Tibial artery (tissue), 4 donors: ENCODE measurements around the gene PSMG1.
"Not testable (repeated sequence)": the region's sequence is repeated elsewhere in the genome, so short reads cannot be mapped to it uniquely, and the experiment has no call there.

Experiments used
- DNase-seq, 2 donors: peaks; one replicate each; pipeline ENCODE4 v3.0.0-alpha.2; 2019
- H3K27ac ChIP-seq, 2 donors: fragments of 200-600 bp; sonication (generic) in 1 of 2; 1 replicate in 1 of 2; 2 replicates in 1 of 2; pipeline ENCODE4 v1.5.1; 2018 to 2019; ENCODE audit warnings: mild to moderate bottlenecking in 1 of 2
- H3K27me3 ChIP-seq, 2 donors: fragments of 200-600 bp; sonication (generic) in 1 of 2; one replicate each; pipeline versions ENCODE4 v1.5.1 to v1.6.0; 2016 to 2019
- H3K36me3 ChIP-seq, 3 donors: fragments of 200-600 bp; sonication (generic) in 2 of 3; one replicate each; pipeline ENCODE4 v1.5.1; 2016 to 2019; ENCODE audit warnings: mild to moderate bottlenecking in 2 of 3
- H3K4me1 ChIP-seq, 4 donors: fragments of 200-600 bp; sonication (generic) in 2 of 4; 1 replicate in 3 of 4; 2 replicates in 1 of 4; pipeline ENCODE4 v1.5.1; 2016 to 2019
- H3K4me3 ChIP-seq, 2 donors: fragments of 200-600 bp; sonication (generic) in 1 of 2; 1 replicate in 1 of 2; 2 replicates in 1 of 2; pipeline ENCODE4 v1.5.1; 2018 to 2019; ENCODE audit warnings: mild to moderate bottlenecking in 2 of 2
- H3K9me3 ChIP-seq, 3 donors: fragments of 200-600 bp; sonication (generic) in 1 of 3; one replicate each; pipeline ENCODE4 v1.5.1; 2016 to 2019
- CTCF ChIP-seq, 2 experiments: fragments of 200-600 bp in 1 of 2; fragments of 450-650 bp in 1 of 2; IDR thresholded peaks; one replicate each; pipeline ENCODE4 v1.5.1; 2017 to 2019; ENCODE audit warnings: antibody characterized with exemption in 2 of 2, mild to moderate bottlenecking in 1 of 2, moderate library complexity in 1 of 2
- intact Hi-C: fragments of 100-400 bp; cut with DNase I; formaldehyde crosslinking; loops from one replicate; pipeline ENCODE4 v1.15.0; 2023; ENCODE audit warnings: low total_unique reads

PSMG1 gene

GRCh38 chr21:39161064-39161463 lies 22.2 kb downstream of the PSMG1 start:
- no peak overlapping the region for H3K27ac ChIP-seq

GRCh38 chr21:39159342-39160063 lies 23.7 kb downstream of the PSMG1 start:
- DNase-seq = no peak
- Histone ChIP-seq H3K4me3 (no peak overlapping the region), H3K27me3 (no peaks in the 10 kb centered on the region), H3K4me1 (peaks cover 0 to 28% (median 11%) of the 10 kb centered on the region in 4 donors), H3K36me3 (no peaks in the 10 kb centered on the region), H3K9me3 (peaks cover 3 to 6% (median 6%) of the 10 kb centered on the region in 3 donors), H3K27ac (no peak overlapping the region)
- TF ChIP-seq CTCF (IDR thresholded peaks at IDR 0.05) = no peak
- intact Hi-C loops = no loop called here

More at GRCh38 chr21:39161064-39161463, 22.2 kb downstream of the PSMG1 start:
- H3K27me3 ChIP-seq = no peaks in the 10 kb centered on the region
- intact Hi-C loops = no loop called here
- no peak overlapping the region for H3K4me3 ChIP-seq
- no peak for TF ChIP-seq CTCF (IDR thresholded peaks at IDR 0.05)
- DNase-seq = no peak
- H3K36me3 ChIP-seq = no peaks in the 10 kb centered on the region
- peaks cover 3 to 14% (median 11%) of the 10 kb centered on the region in 3 donors for H3K9me3 ChIP-seq
- peaks cover 0 to 17% (median 2%) of the 10 kb centered on the region in 4 donors for H3K4me1 ChIP-seq

- H3K27me3 ChIP-seq, DNase-seq, intact Hi-C loops, H3K36me3 ChIP-seq, H3K9me3 ChIP-seq, H3K4me3 ChIP-seq, H3K27ac ChIP-seq: not testable (repeated sequence)
- H3K4me1 ChIP-seq = peaks cover 0 to 28% (median 11%) of the 10 kb centered on the region in 4 donors
Measured at GRCh38 chr21:39157241-39157640, 26.0 kb downstream of the PSMG1 start.

- intact Hi-C loops = no loop called here
- H3K9me3 ChIP-seq = no peaks in the 10 kb centered on the region
- H3K27me3 ChIP-seq = no peaks in the 10 kb centered on the region
- no peaks in the 10 kb centered on the region for H3K36me3 ChIP-seq
- DNase-seq = no peak
- no peak overlapping the region for H3K4me3 ChIP-seq
- TF ChIP-seq CTCF (IDR thresholded peaks at IDR 0.05) = no peak
- H3K4me1 ChIP-seq = peaks cover 0 to 28% (median 11%) of the 10 kb centered on the region in 4 donors
- H3K27ac ChIP-seq = peak overlapping the region; percentile 41 to 65
Measured at GRCh38 chr21:39156024-39156423, 27.2 kb downstream of the PSMG1 start.

- no peaks in the 10 kb centered on the region for H3K36me3 ChIP-seq
- no peak overlapping the region for H3K4me3 ChIP-seq
- no peak for DNase-seq
- no peaks in the 10 kb centered on the region for H3K27me3 ChIP-seq
- peak overlapping the region; percentile 41 to 65 for H3K27ac ChIP-seq
- H3K4me1 ChIP-seq = peaks cover 0 to 28% (median 11%) of the 10 kb centered on the region in 4 donors
- TF ChIP-seq CTCF (IDR thresholded peaks at IDR 0.05) = no peak
- H3K9me3 ChIP-seq = no peaks in the 10 kb centered on the region
- intact Hi-C loops = no loop called here
Measured at GRCh38 chr21:39155578-39155977, 27.7 kb downstream of the PSMG1 start.

- no peak overlapping the region for H3K4me3 ChIP-seq
- no peak for DNase-seq
- intact Hi-C loops = no loop called here
- H3K9me3 ChIP-seq = no peaks in the 10 kb centered on the region
- no peak for TF ChIP-seq CTCF (IDR thresholded peaks at IDR 0.05)
- no peaks in the 10 kb centered on the region for H3K27me3 ChIP-seq
- H3K36me3 ChIP-seq = no peaks in the 10 kb centered on the region
- H3K27ac ChIP-seq = no peak overlapping the region
- H3K4me1 ChIP-seq = peaks cover 0 to 18% (median 10%) of the 10 kb centered on the region in 4 donors
Measured at GRCh38 chr21:39153842-39154241, 29.4 kb downstream of the PSMG1 start.
